GM18861 (cell line): ENCODE results near the gene SMCO4.
"Not testable (repeated sequence)": the region's sequence is repeated elsewhere in the genome, so short reads cannot be mapped to it uniquely, and the experiment has no call there.

Experiments
- ATAC-seq: cut with Tn5 transposase; IDR thresholded peaks from one replicate; pipeline ENCODE4 v1.9.1; 2021; ENCODE audit not compliant: unreplicated experiment

The SMCO4 gene

GRCh38 chr11:93560199-93560932 lies 17.2 kb upstream of the SMCO4 start:
- ATAC-seq: no peak

GRCh38 chr11:93559681-93560080 lies 16.5 kb upstream of the SMCO4 start:
- no peak for ATAC-seq

GRCh38 chr11:93552874-93553273 lies 9.7 kb upstream of the SMCO4 start:
- ATAC-seq: no peak

- no peak for ATAC-seq
Measured at GRCh38 chr11:93549976-93550375, 6.8 kb upstream of the SMCO4 start.

GRCh38 chr11:93548679-93549319 lies 5.6 kb upstream of the SMCO4 start:
- ATAC-seq: no peak

GRCh38 chr11:93547773-93548172 lies 4.6 kb upstream of the SMCO4 start:
- no peak for ATAC-seq

- ATAC-seq: no peak
Measured at GRCh38 chr11:93547028-93547427, 3.8 kb upstream of the SMCO4 start.

- no peak for ATAC-seq
Measured at GRCh38 chr11:93545566-93545965, 2.4 kb upstream of the SMCO4 start.

GRCh38 chr11:93542811-93543229 lies 371 bp downstream of the SMCO4 start:
- ATAC-seq: peak; percentile 24

- ATAC-seq: peak; percentile 50
Measured at GRCh38 chr11:93541884-93542810, 1.0 kb downstream of the SMCO4 start.

GRCh38 chr11:93540896-93541553 lies 2.2 kb downstream of the SMCO4 start:
- ATAC-seq: no peak

GRCh38 chr11:93540337-93540736 lies 2.9 kb downstream of the SMCO4 start:
- no peak for ATAC-seq

GRCh38 chr11:93537767-93538261 lies 5.4 kb downstream of the SMCO4 start:
- ATAC-seq: no peak

- ATAC-seq: no peak
Measured at GRCh38 chr11:93537049-93537448, 6.1 kb downstream of the SMCO4 start.

- ATAC-seq: no peak
Measured at GRCh38 chr11:93536101-93536861, 6.9 kb downstream of the SMCO4 start.

- not testable (repeated sequence) for ATAC-seq
Measured at GRCh38 chr11:93535578-93535977, 7.6 kb downstream of the SMCO4 start.

GRCh38 chr11:93532806-93533205 lies 10.4 kb downstream of the SMCO4 start:
- no peak for ATAC-seq

- no peak for ATAC-seq
Measured at GRCh38 chr11:93532281-93532789, 10.9 kb downstream of the SMCO4 start.

GRCh38 chr11:93530468-93530826 lies 12.7 kb downstream of the SMCO4 start:
- ATAC-seq: no peak
